NCI-H345 treated with DMSO at 0.1 percent for 48 hours (cell line): ENCODE measurements around the gene NUDT12.
A peak's percentile ranks its signal among the peaks of the same experiment; 100 is the strongest.

Source experiments
- DNase-seq: peaks from one replicate; lab custom pipeline; 2025; ENCODE audit not compliant: unreplicated experiment; lab: John Stamatoyannopoulos, UW

Gene NUDT12

DNA sequence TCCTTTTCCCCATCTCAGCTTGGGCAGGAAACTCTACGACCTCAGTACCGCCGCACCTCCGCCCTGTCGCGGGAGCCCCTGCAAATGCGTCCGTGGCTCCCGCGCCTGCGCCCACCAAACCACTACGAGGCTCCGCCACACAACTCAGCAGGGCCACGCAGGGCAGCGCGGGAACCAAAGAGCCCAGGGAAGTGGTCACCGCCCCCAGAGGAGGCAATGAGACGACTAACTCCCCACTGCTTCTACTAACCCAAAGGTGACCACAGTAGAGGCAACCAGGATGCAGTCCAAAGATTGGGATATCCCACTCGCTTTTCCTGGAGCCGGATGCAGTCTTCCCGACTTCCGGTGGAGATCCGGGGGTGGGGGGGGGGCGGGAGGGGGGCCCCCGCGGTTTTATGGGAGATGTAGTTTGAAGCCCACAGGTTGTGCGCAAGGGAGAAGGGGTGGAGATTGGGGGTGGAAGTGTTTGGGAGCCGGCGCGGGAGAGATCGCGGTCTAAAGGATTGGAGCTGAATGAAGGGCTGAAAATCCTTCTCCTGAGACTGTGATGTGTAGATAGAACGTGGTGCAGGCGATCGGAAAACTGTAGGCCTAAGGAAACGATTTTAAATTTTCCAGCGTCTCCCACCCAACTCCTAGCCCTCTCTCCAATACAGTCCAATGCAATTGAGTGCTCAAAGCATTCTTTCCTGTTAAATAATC is at the start of gene NUDT12:
NUDT12 (minus strand) TSS at position 337 of the 705 bp plus-strand sequence. CDS start 2,541 bp downstream, outside the sequence.
- DNase-seq: peak; percentile 57

- no peak for DNase-seq
Observed at GRCh38 chr5:103607346-103607745, 44.8 kb upstream of the NUDT12 start.

DNA sequence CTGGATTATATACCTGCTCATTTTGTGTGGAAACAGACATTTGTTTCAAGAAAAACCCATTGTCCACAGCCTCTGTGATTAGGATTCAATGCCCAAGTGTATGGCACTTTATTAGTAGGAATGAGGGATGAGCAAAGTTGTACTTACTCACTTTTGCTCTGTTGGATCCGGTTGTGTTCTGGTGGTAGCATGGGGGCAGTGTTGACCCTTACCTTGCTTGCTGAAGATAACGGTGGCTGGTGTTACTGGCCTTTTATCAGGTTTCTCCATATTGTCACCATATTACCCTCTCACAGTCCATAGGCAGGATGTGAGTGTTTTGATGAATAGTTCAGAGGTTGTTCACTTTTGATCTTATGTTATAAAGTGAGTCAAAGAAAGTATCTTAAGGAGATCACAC is 42.7 kb upstream of the NUDT12 start:
- DNase-seq: no peak

- DNase-seq: no peak
Observed at GRCh38 chr5:103602438-103602837, 39.8 kb upstream of the NUDT12 start.

GRCh38 chr5:103601314-103601713 is 38.7 kb upstream of the NUDT12 start:
- DNase-seq: no peak

- DNase-seq: no peak
Observed at GRCh38 chr5:103600086-103600485, 37.5 kb upstream of the NUDT12 start.

- DNase-seq: no peak
Observed at GRCh38 chr5:103598997-103599566, 36.5 kb upstream of the NUDT12 start.

- DNase-seq: no peak
Observed at GRCh38 chr5:103590221-103590620, 27.6 kb upstream of the NUDT12 start.

- DNase-seq: no peak
Observed at GRCh38 chr5:103589776-103590175, 27.2 kb upstream of the NUDT12 start.

DNA sequence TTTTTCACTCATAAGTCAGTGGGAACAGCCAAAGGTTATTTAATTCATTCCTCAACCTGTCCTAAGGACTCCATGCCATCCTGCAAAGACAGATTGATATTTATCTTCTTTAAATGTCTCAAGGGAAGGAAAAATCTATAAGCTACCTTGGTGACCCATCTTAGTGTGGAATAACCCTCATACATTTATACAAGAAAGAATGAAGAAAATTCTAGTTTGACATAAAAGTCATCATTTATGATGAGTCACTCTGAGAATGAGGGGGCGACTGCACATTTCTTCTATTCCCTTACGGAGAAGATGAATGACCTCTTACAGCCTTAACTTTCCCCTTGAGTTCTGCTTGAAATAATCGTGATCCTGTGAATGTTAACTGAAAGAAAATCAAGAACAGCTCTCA is 26.8 kb upstream of the NUDT12 start:
- no peak for DNase-seq

GRCh38 chr5:103587185-103587748 is 24.7 kb upstream of the NUDT12 start:
- DNase-seq: peak; percentile 57

DNA sequence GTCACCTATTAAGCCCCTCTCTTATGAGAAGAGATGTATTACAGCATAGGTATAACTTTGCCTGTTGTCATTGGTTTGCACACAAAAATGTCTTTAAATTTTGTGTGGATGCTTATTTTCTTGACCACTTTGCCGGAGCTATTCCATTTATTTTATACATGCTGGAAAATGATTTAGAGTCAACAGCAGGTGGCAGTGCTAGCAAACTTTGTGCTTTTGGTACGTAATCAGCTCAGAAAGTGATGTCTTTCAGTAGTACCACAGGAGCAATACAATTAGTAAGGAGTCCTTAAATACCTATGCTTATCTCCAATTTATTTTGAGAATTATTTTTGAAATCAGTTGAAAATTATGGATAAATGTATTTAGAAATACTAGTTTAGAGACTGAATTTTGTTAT is 19.8 kb upstream of the NUDT12 start:
- peak; percentile 36 for DNase-seq

GRCh38 chr5:103573411-103573810 is 10.8 kb upstream of the NUDT12 start:
- DNase-seq: no peak

DNA sequence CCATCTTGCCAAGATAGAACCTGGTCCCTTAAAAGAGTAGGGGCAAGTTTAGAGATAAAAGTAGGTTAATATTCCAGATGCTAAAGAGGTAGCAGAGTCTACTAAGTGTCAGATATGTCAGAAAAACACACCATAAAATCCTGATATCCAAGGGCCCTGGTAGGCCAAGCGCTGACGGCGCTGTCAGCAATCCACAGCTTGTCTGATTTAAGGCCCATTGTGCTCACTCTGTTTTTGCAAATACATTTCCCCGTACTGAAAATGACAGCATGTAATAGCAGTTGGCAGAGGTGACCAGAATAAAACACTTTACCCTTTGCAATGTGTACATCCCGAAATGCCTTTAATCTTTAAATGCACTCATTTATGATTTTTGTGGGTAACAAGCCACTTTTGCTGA is 9.9 kb upstream of the NUDT12 start:
- DNase-seq: no peak

- DNase-seq: no peak
Observed at GRCh38 chr5:103571730-103572129, 9.1 kb upstream of the NUDT12 start.

DNA sequence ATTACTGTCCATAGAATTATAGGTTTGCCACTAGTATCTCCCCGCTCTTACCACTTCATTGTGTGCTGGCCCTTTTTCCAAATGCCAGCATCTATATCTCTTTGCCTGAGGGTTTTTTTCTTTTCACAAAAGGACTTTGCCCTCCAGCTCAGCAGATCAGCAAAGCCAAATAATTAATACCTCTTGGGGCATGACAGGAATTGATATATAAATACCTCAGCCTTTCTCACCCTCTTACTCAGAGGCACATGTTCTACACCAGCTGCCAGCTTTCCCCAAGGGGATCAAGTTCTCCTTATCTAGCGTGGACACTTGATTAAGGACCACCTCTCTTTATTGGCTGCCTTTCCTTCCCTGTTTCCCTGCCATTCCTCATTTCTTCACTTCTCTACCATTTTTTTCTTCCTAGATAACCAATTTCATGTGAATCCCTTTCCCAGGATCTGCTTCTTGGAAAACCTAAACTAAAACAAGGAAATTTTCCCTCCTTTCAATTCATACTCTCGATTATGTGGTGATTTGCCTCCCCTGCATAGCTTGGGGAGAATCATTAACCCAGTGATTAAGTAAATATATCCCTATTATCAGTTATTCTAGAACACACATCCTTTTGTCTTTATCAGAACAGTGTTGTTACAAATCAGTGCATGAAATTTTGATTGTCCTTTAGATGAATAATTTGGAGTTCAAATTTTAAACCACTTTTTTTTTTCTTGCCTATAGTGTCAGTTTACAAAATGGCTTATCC is 6.9 kb upstream of the NUDT12 start:
- no peak for DNase-seq

DNA sequence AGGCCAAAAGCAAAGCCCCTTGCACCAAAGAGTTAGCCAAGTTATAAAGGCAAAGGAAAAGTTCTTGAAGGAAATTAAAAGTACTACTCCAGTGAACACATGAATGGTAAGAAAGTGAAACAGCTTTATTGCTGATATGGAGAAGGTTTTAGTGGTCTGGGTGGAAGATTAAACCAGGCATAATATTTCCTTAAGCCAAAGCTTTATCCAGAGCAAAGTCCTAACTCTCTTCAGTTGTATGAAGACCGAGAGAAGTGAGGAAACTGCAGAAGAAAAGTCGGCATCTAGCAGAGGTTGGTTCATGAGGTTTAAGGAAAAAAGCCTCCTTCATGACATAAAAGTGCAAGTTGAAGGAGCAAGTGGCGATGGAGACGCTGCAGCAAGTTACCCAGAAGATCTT is 3.1 kb upstream of the NUDT12 start:
- no peak for DNase-seq

DNA sequence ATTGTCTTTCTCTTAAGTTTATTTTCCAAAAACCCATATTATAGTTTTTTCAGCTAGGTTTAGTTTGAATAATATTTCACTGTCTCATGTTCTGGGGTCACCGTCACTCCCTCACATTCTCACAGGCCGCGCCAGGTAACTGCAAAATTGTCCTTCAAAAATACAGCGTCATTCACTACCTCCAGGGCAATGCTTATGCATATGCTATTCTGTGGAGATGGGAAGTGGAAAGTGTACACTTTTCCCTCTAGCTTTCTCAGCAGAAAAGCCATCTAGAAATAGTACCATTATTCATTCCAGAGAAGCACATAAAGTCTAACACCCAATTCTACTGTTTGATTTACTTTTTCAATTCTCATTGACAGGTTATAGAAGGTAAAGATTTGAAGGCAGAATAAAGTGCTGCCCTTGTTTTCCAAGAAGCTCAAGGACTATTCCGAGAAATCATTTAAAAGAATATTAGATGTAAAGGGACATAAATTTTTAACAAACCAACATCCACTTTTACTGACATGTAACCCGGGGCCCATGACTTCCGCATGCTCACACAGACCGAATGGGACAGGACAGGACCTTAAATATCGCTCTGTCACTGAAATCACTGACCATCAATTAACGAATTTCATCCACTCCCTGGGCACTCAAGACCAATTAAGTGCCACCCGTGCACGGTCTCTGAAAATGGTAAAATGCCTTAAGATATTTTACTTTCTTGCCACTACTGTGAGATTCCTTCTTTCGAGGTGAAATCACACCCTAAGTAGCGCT is 720 bp downstream of the NUDT12 start:
- DNase-seq: no peak

DNA sequence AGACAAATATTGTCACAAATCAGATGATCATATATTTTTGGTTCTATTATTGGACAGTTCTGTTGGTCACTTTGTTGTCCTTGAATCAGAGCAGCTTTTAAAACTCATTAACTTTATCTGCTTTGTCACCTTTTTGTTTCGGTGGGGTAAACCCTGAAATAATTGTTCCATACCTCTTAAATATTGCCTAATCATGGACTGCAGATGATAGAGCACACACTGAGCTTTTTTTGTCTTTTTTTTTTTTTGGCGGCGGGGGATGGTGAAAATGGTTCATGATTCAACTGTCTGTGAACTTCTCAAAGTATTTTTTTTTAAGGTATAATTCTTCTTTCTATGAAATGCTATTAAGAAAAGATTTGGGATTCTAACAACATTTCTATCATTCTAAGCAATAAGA is 1.8 kb downstream of the NUDT12 start:
- no peak for DNase-seq

GRCh38 chr5:103546858-103547257 is 15.7 kb downstream of the NUDT12 start:
- peak; percentile 16 for DNase-seq

DNA sequence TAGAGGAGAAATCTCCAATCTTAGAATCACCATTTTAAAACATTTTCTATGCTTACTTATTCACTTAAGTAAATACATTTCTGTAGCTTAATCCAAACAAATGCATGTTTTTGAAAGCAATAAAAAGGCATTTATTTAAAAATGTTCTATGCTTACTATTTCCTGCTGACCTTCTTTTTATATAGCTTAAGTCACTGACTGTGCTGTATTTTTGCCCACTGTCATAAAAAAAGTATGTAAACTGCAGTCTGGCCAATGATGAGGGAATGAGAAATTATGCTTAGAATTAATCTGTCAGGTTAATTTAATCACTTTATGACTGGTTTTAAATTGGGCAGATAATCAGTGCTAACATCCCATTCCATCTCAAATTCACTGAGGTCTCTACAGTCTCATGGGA is 20.1 kb downstream of the NUDT12 start:
- no peak for DNase-seq
